SU-DHL-6 (cell line): ENCODE results near the gene LRRC4C.

Experiments used
- CTCF ChIP-seq: fragments of 200-600 bp; sonication (generic); IDR thresholded peaks from one replicate; pipeline ENCODE4 v1.5.1; 2017; ENCODE audit warnings: antibody characterized with exemption, mild to moderate bottlenecking, low read length, moderate library complexity; ENCODE audit not compliant: insufficient read depth, poor library complexity, severe bottlenecking
- EZH2phosphoT487 ChIP-seq: fragments of 200-600 bp; sonication (generic), shearing (Covaris generic); conservative IDR thresholded peaks from 2 replicates; pipeline ENCODE4 v1.6.1; 2018; ENCODE audit warnings: mild to moderate bottlenecking, antibody characterized with exemption, low read length, moderate library complexity, mixed read lengths

DNA sequence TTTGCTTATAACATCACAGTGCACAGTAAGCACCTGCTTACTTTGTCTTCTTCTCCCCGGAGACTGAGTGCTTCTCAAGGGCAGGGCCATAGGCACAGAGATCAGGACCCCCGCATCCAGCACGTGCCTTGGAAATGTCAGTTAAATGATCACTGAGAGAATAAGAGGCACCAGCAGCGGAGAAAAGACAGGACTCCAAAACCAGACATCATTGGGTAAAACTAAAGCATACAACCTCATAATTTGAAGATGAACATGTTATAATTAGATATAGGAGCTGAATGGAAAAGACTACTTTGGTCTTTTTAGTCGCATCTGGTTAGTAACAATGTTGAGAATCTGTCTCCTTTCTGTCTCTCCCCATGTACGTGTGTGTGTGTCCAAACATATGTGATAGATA is 1279.9 kb downstream of the LRRC4C start:
- no peak for TF ChIP-seq CTCF
- no peak for TF ChIP-seq EZH2phosphoT487
